Endothelial cell of umbilical vein (primary cell): Measurements from ENCODE around the gene TRERF1. TPM values are rescaled to one million over a fixed set of nuclear protein-coding genes. Genes with fewer than 3 reads are reported as not detected.

Experiments
- BruUV-seq: library from RNA; stranded (reverse); fragments of 400-500 nt; replicated peaks from 2 replicates; lab custom pipeline; 2021; lab: Mats Ljungman, UMichigan
- CTCF ChIA-PET: fragments of 300-600, 350-600 bp; sonication (Branson Sonifier 250); formaldehyde crosslinking; loops from one replicate; lab custom pipeline; 2021; ENCODE audit warnings: antibody characterized with exemption, inconsistent platforms; lab: Charles Lee
- POLR2A ChIA-PET: fragments of 300-600, 350-600 bp; sonication (Branson Sonifier 250); formaldehyde crosslinking; loops from one replicate; lab custom pipeline; 2021; ENCODE audit warnings: antibody characterized with exemption, inconsistent platforms; lab: Charles Lee
- DNase-seq: peaks from one replicate; pipeline ENCODE4 v3.0.0-alpha.2; 2011; ENCODE audit warnings: low read depth, low spot score
- FAIRE-seq: peaks from 2 replicates; lab custom pipeline; 2011; peaks lifted over from hg19 to GRCh38; lab: Jason Lieb, UNC
- H2AFZ ChIP-seq: 2 replicates; pipeline ENCODE4 v1.6.0; 2012; ENCODE audit warnings: low read depth, low read length, control low read depth, inconsistent platforms
- H3K27ac ChIP-seq: 2 replicates; pipeline ENCODE4 v1.5.1; 2011; ENCODE audit warnings: low read depth, mild to moderate bottlenecking, control low read depth, low read length, moderate library complexity; ENCODE audit not compliant: insufficient read depth
- H3K27me3 ChIP-seq, 2 experiments: 2 replicates each; pipeline versions ENCODE4 v1.6.0 to v1.6.1; 2011; ENCODE audit warnings: low read length in 2 of 2, mixed read lengths in 1 of 2; ENCODE audit not compliant: control insufficient read depth in 2 of 2, insufficient read depth in 2 of 2
- H3K36me3 ChIP-seq, 2 experiments: 2 replicates in 1 of 2; 3 replicates in 1 of 2; pipeline ENCODE4 v1.5.1; 2011; ENCODE audit warnings: low read length in 2 of 2, mild to moderate bottlenecking in 1 of 2, moderate library complexity in 1 of 2; ENCODE audit not compliant: control insufficient read depth in 2 of 2, insufficient read depth in 2 of 2; ENCODE audit errors: extremely low read depth in 1 of 2
- H3K4me1 ChIP-seq: 3 replicates; pipeline ENCODE4 v1.5.1; 2011; ENCODE audit warnings: mild to moderate bottlenecking, low read length; ENCODE audit not compliant: control insufficient read depth, insufficient read depth; ENCODE audit errors: extremely low read depth
- H3K4me2 ChIP-seq: 2 replicates; pipeline ENCODE4 v1.6.1; 2011; ENCODE audit warnings: low read length, control low read depth, mixed read lengths; ENCODE audit not compliant: insufficient read depth
- H3K4me3 ChIP-seq, 3 experiments: fragments of 200-600 bp in 1 of 3; sonication (generic), shearing (Covaris generic) in 1 of 3; replicated peaks in 1 of 3; 2 replicates each; pipeline ENCODE4 v1.5.1; 2011 to 2016; ENCODE audit warnings: control low read depth in 3 of 3, low read length in 3 of 3, mild to moderate bottlenecking in 2 of 3, inconsistent platforms in 1 of 3, low read depth in 1 of 3, moderate library complexity in 1 of 3; ENCODE audit not compliant: insufficient read depth in 1 of 3
- H3K79me2 ChIP-seq: 2 replicates; pipeline ENCODE4 v1.6.0; 2012; ENCODE audit warnings: low read length, inconsistent platforms; ENCODE audit not compliant: control insufficient read depth, insufficient read depth
- H3K9ac ChIP-seq: replicated peaks from 2 replicates; pipeline ENCODE3; 2011; ENCODE audit warnings: low read length, control low read depth; ENCODE audit not compliant: insufficient read depth; ENCODE audit errors: extremely low read depth
- H3K9me1 ChIP-seq: replicated peaks from 3 replicates; pipeline ENCODE4 v1.6.0; 2011; ENCODE audit warnings: mild to moderate bottlenecking, low read length; ENCODE audit not compliant: control insufficient read depth, insufficient read depth; ENCODE audit errors: extremely low read depth
- H3K9me3 ChIP-seq: replicated peaks from 2 replicates; pipeline ENCODE4 v1.5.1; 2012; ENCODE audit warnings: low read length, inconsistent platforms; ENCODE audit not compliant: control insufficient read depth, insufficient read depth
- H4K20me1 ChIP-seq: replicated peaks from 2 replicates; pipeline ENCODE3; 2011; ENCODE audit warnings: mild to moderate bottlenecking, low read length; ENCODE audit not compliant: control insufficient read depth, insufficient read depth; ENCODE audit errors: extremely low read depth
- EZH2 ChIP-seq: IDR thresholded peaks from 2 replicates; pipeline ENCODE4 v1.6.1; 2012; ENCODE audit warnings: borderline replicate concordance, low read depth, mild to moderate bottlenecking, moderate library complexity, low read length, inconsistent platforms; ENCODE audit not compliant: severe bottlenecking
- FOS ChIP-seq: IDR thresholded peaks from 2 replicates; pipeline ENCODE4 v1.6.1; 2011; ENCODE audit warnings: mild to moderate bottlenecking, low read length, moderate library complexity, borderline replicate concordance; ENCODE audit not compliant: insufficient read depth
- GATA2 ChIP-seq: IDR thresholded peaks from 2 replicates; pipeline ENCODE4 v1.7.0; 2011; ENCODE audit warnings: low read depth, mild to moderate bottlenecking, moderate library complexity, mixed read lengths, low read length; ENCODE audit not compliant: insufficient read length, insufficient read depth
- JUN ChIP-seq: IDR thresholded peaks from 2 replicates; pipeline ENCODE4 v1.6.1; 2011; ENCODE audit warnings: borderline replicate concordance, low read depth; ENCODE audit not compliant: insufficient read length, insufficient read depth
- MYC ChIP-seq: IDR thresholded peaks from one replicate; pipeline ENCODE4 v1.6.1; 2011; ENCODE audit warnings: mild to moderate bottlenecking, low read depth, low read length
- POLR2A ChIP-seq: IDR thresholded peaks from 2 replicates; pipeline ENCODE4 v1.6.1; 2012; ENCODE audit warnings: low read depth, mild to moderate bottlenecking, control low read depth, low read length
- POLR2AphosphoS5 ChIP-seq: IDR thresholded peaks from 2 replicates; pipeline ENCODE4 v1.6.1; 2012; ENCODE audit warnings: low read depth, mild to moderate bottlenecking, control low read depth, low read length, moderate library complexity; ENCODE audit not compliant: insufficient read depth
- dilution Hi-C: fragments of 300-500 bp; cut with MboI; formaldehyde crosslinking; loops from one replicate; pipeline ENCODE4 v1.15.0; 2019; ENCODE audit warnings: low sequenced_read_pairs; ENCODE audit not compliant: extremely low pct_ligation_motif_present
- intact Hi-C: fragments of 100-400 bp; cut with micrococcal nuclease; formaldehyde crosslinking; loops from one replicate; pipeline ENCODE4 v1.10.0; 2022
- polyA plus RNA-seq, 4 experiments: library from polyadenylated mRNA; depleted of rRNA in 3 of 4; stranded (reverse) in 3 of 4; unstranded in 1 of 4; fragments of >200 nt; gene quantifications; 2 replicates each; pipeline versions ENCODE4 v1.2.1 to v1.2.3, GENCODE V29; 2011 to 2012; ENCODE audit warnings: missing spikeins in 1 of 4
- total RNA-seq: library from RNA; stranded (reverse); gene quantifications from 2 replicates; pipeline ENCODE4 v1.2.3, GENCODE V29; 2021
- TF ChIP-seq, protein P1 (sequence below), 2 donors: IDR thresholded peaks; 1 replicate in 1 of 2; 2 replicates in 1 of 2; pipeline ENCODE4 v1.5.1; 2011; ENCODE audit warnings: low read length in 2 of 2, mild to moderate bottlenecking in 2 of 2, moderate library complexity in 2 of 2, control low read depth in 1 of 2, inconsistent platforms in 1 of 2, low read depth in 1 of 2; ENCODE audit not compliant: insufficient read depth in 1 of 2; ENCODE audit errors: extremely low read depth in 1 of 2
- TF ChIP-seq, protein P2 (sequence below): IDR thresholded peaks from 2 replicates; pipeline ENCODE4 v1.6.1; 2011; ENCODE audit not compliant: insufficient read depth, insufficient read length

The TRERF1 gene
- total and polyA plus RNA-seq, 2 donors (not counting 3 experiments of a cell fraction or from before 2014, with no cell fraction given): 0.73 to 5.5 TPM

DNA sequence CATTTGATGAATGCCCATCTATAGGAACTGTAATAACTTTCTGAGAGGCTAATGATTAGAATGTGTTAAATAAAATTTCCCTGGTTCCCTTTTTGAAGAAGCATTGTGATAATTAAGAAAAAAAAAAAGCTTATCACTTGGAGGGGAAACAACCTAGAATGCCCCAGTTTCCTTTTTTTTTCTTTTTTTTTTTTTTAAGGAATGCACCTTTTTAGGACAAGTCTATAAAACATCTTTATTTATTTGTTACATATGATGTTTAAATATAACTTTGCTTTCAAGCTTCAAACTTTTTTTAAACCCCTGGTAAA lies 226.7 kb downstream of the TRERF1 start:
- H3K36me3 ChIP-seq: no peaks in the 10 kb centered on the region
- no peaks in the 10 kb centered on the region for H3K79me2 ChIP-seq
- H3K4me3 ChIP-seq: no peak overlapping the region
- H3K9me3 ChIP-seq: no peaks in the 10 kb centered on the region
- H3K9me1 ChIP-seq: no peaks in the 10 kb centered on the region
- H3K4me1 ChIP-seq: peaks cover 4% of the 10 kb centered on the region
- TF ChIP-seq JUN (no peak), FOS (no peak), POLR2A (no peak), GATA2 (no peak), EZH2 (no peak), MYC (no peak), POLR2AphosphoS5 (no peak)
- TF ChIP-seq, protein P1, sequence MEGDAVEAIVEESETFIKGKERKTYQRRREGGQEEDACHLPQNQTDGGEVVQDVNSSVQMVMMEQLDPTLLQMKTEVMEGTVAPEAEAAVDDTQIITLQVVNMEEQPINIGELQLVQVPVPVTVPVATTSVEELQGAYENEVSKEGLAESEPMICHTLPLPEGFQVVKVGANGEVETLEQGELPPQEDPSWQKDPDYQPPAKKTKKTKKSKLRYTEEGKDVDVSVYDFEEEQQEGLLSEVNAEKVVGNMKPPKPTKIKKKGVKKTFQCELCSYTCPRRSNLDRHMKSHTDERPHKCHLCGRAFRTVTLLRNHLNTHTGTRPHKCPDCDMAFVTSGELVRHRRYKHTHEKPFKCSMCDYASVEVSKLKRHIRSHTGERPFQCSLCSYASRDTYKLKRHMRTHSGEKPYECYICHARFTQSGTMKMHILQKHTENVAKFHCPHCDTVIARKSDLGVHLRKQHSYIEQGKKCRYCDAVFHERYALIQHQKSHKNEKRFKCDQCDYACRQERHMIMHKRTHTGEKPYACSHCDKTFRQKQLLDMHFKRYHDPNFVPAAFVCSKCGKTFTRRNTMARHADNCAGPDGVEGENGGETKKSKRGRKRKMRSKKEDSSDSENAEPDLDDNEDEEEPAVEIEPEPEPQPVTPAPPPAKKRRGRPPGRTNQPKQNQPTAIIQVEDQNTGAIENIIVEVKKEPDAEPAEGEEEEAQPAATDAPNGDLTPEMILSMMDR (IDR thresholded peaks at IDR 0.05; ENCODE audit: extremely low read depth in 1 of 2, insufficient read depth in 1 of 2, low read depth in 1 of 2, low read length in 2 of 2): no peak
- TF ChIP-seq, protein P2, sequence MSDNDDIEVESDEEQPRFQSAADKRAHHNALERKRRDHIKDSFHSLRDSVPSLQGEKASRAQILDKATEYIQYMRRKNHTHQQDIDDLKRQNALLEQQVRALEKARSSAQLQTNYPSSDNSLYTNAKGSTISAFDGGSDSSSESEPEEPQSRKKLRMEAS: no peak
- dilution Hi-C loops (no loop called here), intact Hi-C loops (no loop called here)
- no peak overlapping the region for H2AFZ ChIP-seq
- no peaks in the 10 kb centered on the region for H4K20me1 ChIP-seq
- FAIRE-seq (no peak), DNase-seq (no peak)
- no TSS peak for BruUV-seq
- H3K27ac ChIP-seq: no peak overlapping the region
- POLR2A ChIA-PET: no interaction called here
- no peaks in the 10 kb centered on the region for H3K27me3 ChIP-seq
- H3K4me2 ChIP-seq: no peak overlapping the region
- no peak overlapping the region for H3K9ac ChIP-seq
- CTCF ChIA-PET: interaction anchor here (1.3 kb wide), 1 partner anchor 10 kb away, joined by 6 read pairs; no protein-coding TSS in a partner anchor
